GM18505 (cell line): Measurements from ENCODE around the gene PAGE2B.
"Not testable (repeated sequence)": the region's sequence is repeated elsewhere in the genome, so short reads cannot be mapped to it uniquely, and the experiment has no call there.

ENCODE experiments used
- ATAC-seq: cut with Tn5 transposase; IDR thresholded peaks from one replicate; pipeline ENCODE4 v1.9.1; 2021; ENCODE audit not compliant: unreplicated experiment
- POLR2A ChIP-seq: IDR thresholded peaks from 4 replicates; pipeline ENCODE4 v1.6.1; 2011; ENCODE audit warnings: borderline replicate concordance; ENCODE audit not compliant: insufficient read depth, insufficient read length; ENCODE audit errors: extremely low read depth

The PAGE2B gene, protein sequence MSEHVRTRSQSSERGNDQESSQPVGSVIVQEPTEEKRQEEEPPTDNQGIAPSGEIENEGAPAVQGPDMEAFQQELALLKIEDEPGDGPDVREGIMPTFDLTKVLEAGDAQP

GRCh38 chrX:55074851-55075467, at the start of gene PAGE2B:
Gene PAGE2B (plus strand): TSS chrX:55075030. CDS start chrX:55076042, 1,012 bp downstream.
- TF ChIP-seq POLR2A = no peak
- no peak for ATAC-seq

DNA sequence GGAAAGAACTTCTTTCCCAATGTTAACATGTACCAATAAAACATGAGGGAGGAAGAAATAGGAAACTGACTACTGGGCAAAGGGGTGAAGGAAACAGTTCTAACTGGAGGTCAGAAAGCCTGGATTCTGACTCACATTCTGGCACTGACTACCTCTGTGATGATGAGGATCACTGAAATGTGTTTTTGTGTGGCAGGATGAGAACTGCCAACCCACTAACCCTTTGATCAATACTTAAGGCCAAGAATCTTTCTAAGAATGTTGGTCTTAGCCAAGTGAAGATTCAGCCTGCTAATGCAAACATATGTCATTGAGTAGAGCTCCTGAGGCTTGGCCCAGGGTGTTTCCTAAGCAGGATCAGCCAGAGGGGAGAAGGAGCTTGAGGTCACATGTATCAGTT, 48.7 kb upstream of the PAGE2B start:
- no peak for ATAC-seq
- TF ChIP-seq POLR2A = no peak

- TF ChIP-seq POLR2A = no peak
- no peak for ATAC-seq
Observed at GRCh38 chrX:55026840-55027239, 48.0 kb upstream of the PAGE2B start.

DNA sequence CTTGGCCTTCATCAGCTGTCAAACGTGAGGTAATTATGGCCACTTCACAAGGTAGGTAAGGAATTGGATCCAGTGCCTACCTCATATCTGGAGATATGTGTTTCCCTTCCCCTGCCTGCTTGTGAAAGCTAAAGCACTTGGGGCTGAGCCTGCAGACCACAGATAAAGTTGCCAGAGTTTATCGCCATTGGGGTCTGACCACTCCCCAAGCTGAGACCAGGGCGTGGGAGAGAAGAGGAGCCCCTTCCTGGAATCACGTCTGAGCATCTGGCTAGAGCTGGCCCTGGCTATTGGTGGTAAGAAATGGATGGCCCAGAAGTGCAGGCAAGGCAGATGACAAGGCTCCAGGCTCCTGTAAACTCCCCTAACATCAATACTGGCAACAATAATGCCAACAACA, 46.8 kb upstream of the PAGE2B start:
- no peak for TF ChIP-seq POLR2A
- ATAC-seq = no peak

GRCh38 chrX:55028611-55029010, 46.2 kb upstream of the PAGE2B start:
- no peak for TF ChIP-seq POLR2A
- no peak for ATAC-seq

- no peak for ATAC-seq
- no peak for TF ChIP-seq POLR2A
Observed at GRCh38 chrX:55029291-55029690, 45.5 kb upstream of the PAGE2B start.

DNA sequence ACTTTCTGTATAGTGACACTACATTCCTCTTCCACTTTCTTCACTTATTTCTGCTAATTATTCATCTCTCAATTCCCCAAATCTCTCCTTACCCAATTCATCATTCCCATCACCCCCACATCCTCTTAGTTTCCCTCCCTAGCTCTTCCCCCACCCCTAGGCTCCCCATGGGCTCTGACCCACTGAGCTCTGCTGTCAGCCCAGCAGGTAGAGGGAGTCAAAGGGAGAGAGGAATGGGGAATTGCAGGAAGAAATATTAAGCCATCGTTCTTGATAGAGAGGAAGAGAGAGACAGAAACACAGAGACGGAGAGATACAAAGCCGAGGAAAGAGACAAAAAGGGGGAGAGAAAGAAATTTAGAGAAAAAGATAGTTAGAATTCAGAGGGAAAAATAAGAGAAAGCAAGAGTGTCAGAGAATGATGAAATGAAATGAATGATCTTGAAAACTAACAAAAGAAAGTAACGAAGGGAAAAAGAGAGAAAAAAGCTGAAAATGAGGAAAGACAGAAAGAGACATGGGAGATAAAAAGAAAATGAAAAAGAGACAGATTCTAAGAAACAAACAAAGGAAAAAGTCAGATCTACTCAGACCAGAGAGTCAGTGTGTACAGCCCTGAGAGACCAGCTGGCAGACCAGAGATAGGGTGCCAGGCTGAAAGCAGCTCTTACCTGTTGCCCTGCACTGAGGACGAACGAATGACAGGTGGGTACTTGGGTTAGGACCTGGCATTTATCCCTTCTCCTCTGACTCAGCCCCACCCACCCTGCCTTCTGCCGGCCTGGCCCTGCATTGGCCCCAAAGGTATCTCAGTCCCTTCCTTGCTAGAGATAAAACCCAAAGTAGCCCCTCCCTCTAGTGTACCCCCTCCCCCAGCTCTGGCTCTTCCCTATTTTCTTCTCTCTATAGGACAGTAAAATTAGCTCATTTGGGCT, 44.3 kb upstream of the PAGE2B start, which contains the start of gene ALAS2:
TSS of gene ALAS2 (minus strand) at position 707 of the 935 bp plus-strand sequence. CDS start 4,977 bp downstream, outside the sequence.
- TF ChIP-seq POLR2A = no peak
- no peak for ATAC-seq

GRCh38 chrX:55033429-55033828, 41.4 kb upstream of the PAGE2B start:
- no peak for ATAC-seq
- TF ChIP-seq POLR2A = no peak

GRCh38 chrX:55039471-55039870, 35.4 kb upstream of the PAGE2B start:
- no peak for TF ChIP-seq POLR2A
- ATAC-seq = no peak

DNA sequence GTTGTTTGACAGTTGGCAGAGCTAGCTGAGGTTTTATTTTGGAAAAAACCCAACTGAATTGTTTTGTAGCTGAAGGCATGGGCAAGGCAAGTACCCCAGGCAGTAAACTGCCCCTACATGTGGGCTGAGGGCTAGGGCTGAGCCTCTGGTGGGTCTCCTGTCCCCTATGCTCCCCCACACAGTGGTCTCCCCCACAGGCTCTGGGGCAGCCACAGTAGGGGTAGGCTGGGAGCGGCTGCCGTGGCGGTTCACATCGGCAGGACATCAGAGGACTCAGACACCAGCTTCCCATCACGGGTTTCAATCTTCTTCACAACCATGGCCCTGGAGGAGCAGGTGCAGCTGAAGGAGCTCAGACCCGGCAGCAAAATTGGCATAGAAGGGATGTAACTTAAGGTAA, 33.3 kb upstream of the PAGE2B start:
- TF ChIP-seq POLR2A = no peak
- no peak for ATAC-seq

DNA sequence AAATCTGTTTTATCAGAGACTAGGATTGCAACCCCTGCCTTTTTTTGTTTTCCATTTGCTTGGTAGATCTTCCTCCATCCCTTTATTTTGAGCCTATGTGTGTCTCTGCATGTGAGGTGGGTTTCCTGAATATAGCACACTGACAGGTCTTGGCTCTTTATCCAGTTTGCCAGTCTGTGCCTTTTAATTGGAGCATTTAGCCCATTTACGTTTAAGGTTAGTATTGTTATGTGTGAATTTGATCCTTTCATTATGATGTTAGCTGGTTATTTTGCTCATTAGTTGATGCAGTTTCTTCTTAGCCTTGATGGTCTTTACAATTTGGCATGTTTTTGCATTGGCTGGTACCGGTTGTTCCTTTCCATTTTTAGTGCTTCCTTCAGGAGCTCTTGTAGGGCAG, 24.2 kb upstream of the PAGE2B start:
- ATAC-seq = not testable (repeated sequence)

DNA sequence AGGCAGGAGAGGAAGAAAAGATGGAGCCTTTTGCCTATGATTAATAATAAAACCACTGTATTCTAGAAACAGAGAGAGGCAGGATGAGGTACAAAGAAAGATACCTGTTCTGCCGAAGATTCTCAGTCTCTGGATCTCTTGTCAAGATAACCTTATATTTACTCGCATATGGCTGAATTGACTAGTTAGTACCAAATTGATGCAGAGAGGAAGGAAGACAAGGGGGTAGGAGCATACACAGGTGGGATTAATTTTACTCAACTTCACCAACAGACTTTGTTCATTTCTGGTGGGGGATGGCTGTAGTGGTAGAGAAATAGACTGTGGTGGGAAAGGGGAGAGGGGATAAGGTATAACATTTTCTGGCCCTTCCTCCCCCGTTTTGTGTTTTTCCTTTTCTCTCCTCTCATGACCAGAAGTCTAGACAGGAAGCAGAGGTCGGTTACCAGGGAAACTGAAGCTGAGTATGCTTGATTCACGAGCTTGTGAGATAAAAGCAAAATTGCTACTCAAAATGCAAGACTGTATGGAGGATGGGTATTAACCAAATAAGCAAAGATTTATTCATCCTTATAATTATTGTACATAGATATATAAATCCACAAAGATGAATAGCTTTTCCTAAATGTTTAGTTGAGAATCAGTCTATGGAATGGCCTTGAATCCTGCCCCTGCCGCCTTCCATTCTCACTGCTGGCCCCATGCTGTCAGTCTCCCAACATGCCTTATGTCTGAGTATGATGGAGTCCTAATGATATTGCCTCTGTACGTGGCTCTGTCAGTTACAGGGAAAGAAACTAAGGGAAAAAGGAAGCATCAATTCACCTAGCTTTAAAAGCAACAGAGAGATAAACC, 17.8 kb upstream of the PAGE2B start:
- no peak for TF ChIP-seq POLR2A
- no peak for ATAC-seq

DNA sequence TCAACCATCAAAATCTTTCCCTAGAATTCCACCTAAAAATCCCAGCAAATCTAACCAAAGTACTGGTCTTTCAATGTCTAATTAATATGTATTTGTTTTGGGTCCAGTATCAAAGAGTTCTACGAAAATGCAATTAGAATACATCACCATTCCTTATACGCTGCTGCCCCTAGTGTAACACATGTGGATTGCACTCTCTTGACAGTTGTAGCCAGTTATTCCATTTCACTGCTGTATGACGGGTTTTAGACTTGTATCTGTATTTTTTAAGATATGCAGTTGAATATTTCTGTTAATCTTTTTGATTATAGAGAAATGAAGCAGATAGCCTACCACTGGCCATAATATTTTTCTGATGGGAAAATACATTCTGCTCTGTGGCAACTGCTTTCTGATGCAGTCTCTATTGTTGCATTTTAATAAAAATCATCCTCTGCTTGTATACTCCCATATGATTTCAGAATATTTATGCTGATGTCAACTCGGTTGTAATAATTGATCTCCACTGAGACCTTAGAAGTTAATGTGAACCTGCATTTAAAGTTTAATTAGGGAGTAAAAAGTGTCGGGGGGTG, 17.1 kb upstream of the PAGE2B start:
- ATAC-seq = no peak

DNA sequence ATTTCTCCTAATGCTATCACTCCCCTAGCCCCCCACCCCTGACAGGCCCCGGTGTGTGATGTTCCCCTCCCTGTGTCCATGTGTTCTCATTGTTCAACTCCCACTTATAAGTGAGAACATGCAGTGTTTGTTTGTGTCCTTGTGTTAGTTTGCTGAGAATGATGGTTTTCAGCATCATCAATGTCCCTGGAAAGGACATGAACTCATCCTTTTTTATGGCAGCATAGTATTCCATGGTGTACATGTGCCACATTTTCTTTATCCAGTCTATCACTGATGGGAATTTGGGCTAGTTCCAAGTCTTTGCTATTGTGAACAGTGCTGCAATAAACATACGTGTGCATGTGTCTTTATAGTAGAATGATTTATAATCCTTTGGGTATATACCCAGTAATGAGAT, 7.7 kb upstream of the PAGE2B start:
- ATAC-seq = not testable (repeated sequence)

More for the DNA sequence above, 17.1 kb upstream of the PAGE2B start:
- no peak for TF ChIP-seq POLR2A
